ENCODE data around the gene PRELID2. TPM values are rescaled to one million over a fixed set of nuclear protein-coding genes. Genes with fewer than 3 reads are reported as not detected.

Gene PRELID2
- total and polyA plus RNA-seq, 7 donors = 0.39 to 3.0 (median 1.3) TPM

DNA sequence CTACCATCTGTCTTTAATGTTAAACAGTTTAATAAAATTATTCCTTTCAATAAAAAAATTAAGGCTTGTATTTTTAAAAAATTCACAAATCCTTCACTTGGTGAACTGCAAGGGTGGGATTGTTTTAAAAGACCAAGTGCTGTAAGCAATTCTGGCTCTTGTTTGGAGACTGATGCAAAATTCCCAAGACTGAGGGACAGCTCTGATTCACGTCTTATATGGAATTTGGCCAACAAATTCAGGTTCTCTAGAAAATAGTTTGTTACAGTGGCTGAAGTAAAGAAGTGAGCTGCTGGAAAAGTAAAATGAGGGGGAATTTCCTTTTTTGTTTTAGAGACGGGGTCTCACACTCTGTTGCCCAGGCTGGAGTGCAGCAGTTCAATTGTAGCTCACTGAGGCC lies 58.3 kb downstream of the PRELID2 start:
- Histone ChIP-seq H3K4me1 (no peaks in the 10 kb centered on the region), H3K27ac (no peak overlapping the region), H3K27me3 (ENCODE audit: insufficient read depth in 3 of 3, low read length in 2 of 3) (no peaks in the 10 kb centered on the region), H3K4me3 (no peak overlapping the region), H3K36me3 (ENCODE audit: insufficient read depth in 1 of 2, low read depth in 1 of 2) (no peaks in the 10 kb centered on the region), H3K9me3 (no peaks in the 10 kb centered on the region)
- WGBS, 3 donors = 60 to 72% (median 64%) methylated on average over 2 of the region's 2 CpGs
- TF ChIP-seq, protein P1, sequence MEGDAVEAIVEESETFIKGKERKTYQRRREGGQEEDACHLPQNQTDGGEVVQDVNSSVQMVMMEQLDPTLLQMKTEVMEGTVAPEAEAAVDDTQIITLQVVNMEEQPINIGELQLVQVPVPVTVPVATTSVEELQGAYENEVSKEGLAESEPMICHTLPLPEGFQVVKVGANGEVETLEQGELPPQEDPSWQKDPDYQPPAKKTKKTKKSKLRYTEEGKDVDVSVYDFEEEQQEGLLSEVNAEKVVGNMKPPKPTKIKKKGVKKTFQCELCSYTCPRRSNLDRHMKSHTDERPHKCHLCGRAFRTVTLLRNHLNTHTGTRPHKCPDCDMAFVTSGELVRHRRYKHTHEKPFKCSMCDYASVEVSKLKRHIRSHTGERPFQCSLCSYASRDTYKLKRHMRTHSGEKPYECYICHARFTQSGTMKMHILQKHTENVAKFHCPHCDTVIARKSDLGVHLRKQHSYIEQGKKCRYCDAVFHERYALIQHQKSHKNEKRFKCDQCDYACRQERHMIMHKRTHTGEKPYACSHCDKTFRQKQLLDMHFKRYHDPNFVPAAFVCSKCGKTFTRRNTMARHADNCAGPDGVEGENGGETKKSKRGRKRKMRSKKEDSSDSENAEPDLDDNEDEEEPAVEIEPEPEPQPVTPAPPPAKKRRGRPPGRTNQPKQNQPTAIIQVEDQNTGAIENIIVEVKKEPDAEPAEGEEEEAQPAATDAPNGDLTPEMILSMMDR (IDR thresholded peaks at IDR 0.05) = no peak
- intact Hi-C loops (cut with DNase I) = no loop called here
- ATAC-seq (no peak), DNase-seq (no peak)

DNA sequence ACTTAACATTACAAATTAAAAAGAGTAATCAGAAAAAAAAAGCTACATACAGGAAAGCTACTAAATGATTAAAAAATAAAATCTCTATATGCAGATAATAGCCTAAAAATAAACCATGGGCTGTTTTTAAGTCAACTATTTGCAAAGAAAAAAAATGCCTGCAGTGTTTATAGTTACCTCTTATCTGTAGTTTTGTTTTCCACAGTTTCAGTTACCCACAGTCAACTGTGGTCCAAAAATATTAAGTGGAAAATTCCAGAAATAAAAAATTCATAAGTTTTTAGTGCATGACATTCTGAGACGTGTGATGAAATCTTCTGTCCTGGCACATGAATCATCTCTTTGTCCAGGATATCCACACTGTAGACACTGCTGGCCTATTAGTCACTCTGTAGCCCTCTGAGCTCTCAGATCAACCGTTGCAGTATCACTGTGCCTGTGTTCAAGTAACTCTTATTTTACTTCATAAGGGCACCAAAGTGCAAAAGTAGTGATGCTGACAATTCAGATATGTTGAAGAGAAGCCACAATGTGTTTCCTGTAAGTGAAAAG lies 59.2 kb downstream of the PRELID2 start:
- Histone ChIP-seq H3K27me3 (ENCODE audit: insufficient read depth in 3 of 3, low read length in 2 of 3) (no peaks in the 10 kb centered on the region), H3K4me3 (no peak overlapping the region), H3K4me1 (no peaks in the 10 kb centered on the region), H3K36me3 (ENCODE audit: insufficient read depth in 1 of 2, low read depth in 1 of 2) (no peaks in the 10 kb centered on the region), H3K9me3 (no peaks in the 10 kb centered on the region), H3K27ac (peak overlapping the region; percentile 27)
- intact Hi-C loops (cut with DNase I) = no loop called here
- peak; percentile 64 to 86 (median 76) for ATAC-seq
- 25 to 36% (median 30%) methylated on average over 2 of the region's 2 CpGs for WGBS, 3 donors
- TF ChIP-seq, protein P1 (IDR thresholded peaks at IDR 0.05) = no peak
- DNase-seq = no peak

DNA sequence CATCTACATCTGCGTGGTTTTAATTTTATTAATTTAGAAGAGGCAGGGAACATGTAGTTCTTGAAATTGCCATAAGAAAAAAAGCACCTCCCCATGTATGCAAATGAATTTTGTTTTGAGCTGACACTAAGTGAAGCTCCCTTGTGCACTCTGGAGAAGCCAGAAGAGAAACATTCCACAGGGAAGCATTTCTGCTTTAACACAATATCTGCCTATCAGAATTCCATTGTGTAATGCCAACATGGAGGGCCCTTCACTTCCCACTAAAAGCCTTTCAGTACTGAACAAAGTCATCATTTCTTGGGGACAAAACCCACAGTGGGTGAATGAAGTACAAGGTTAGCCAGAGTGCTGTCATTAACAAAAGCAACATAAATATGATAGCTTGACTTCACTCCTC lies 59.7 kb downstream of the PRELID2 start:
- H3K9me3 ChIP-seq = no peaks in the 10 kb centered on the region
- DNase-seq = no peak
- H3K4me1 ChIP-seq = no peaks in the 10 kb centered on the region
- H3K36me3 ChIP-seq (ENCODE audit: insufficient read depth in 1 of 2, low read depth in 1 of 2) = no peaks in the 10 kb centered on the region
- H3K27me3 ChIP-seq (ENCODE audit: insufficient read depth in 3 of 3, low read length in 2 of 3) = no peaks in the 10 kb centered on the region
- TF ChIP-seq, protein P1 (IDR thresholded peaks at IDR 0.05) = no peak
- H3K27ac ChIP-seq = peak overlapping the region; percentile 27
- H3K4me3 ChIP-seq = no peak overlapping the region
- WGBS, 3 donors = 82 to 97% (median 89%) methylated on average over 1 of the region's 1 CpG
- intact Hi-C loops (cut with DNase I) = no loop called here
- no peak for ATAC-seq

DNA sequence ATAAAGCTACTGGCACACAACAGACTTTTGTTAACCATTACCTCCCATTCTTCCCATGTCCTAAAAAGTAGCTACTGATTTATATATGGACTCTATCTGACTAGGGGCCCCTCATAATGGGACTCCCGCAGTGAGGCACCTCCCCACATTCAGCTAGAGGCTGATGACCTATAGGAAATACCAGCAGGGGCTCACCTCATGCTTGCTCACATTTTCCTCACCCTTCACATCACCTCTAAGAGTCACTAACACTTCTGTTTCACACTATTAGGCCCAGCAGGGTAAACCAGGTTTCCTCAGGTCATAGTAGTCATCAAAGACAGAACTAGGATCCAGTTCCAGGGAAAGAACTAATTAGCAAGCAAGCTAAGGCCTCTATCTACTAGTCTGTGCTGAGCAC lies 60.7 kb downstream of the PRELID2 start:
- Histone ChIP-seq H3K27ac (no peak overlapping the region), H3K27me3 (ENCODE audit: insufficient read depth in 3 of 3, low read length in 2 of 3) (no peaks in the 10 kb centered on the region), H3K9me3 (no peaks in the 10 kb centered on the region), H3K36me3 (ENCODE audit: insufficient read depth in 1 of 2, low read depth in 1 of 2) (no peaks in the 10 kb centered on the region), H3K4me1 (no peaks in the 10 kb centered on the region), H3K4me3 (no peak overlapping the region)
- TF ChIP-seq, protein P1 (IDR thresholded peaks at IDR 0.05) = no peak
- ATAC-seq (no peak), DNase-seq (no peak)
- intact Hi-C loops (cut with DNase I) = no loop called here
- WGBS, 3 donors = 81 to 100% (median 95%) methylated on average over 1 of the region's 1 CpG

DNA sequence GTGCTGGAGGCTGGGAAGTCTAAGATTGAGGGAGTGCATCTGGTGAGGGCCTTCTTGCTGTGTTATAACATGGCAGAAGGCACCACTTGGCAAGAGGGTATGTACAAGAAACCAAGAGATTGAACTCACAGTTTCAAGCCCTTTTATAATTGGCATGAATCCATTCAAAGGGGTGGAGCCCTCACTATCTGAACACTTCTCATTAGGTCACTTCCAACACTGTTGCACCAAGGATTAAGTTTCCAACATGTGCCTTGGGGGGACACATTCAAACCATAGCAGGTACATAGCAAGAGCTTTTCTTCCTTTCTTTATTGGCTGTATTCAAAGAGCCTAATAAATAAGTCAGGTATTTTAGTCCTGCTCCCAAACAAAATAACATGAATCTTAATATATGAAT lies 62.7 kb downstream of the PRELID2 start:
- DNase-seq = no peak
- Histone ChIP-seq H3K27ac (no peak overlapping the region), H3K9me3 (no peaks in the 10 kb centered on the region), H3K36me3 (ENCODE audit: insufficient read depth in 1 of 2, low read depth in 1 of 2) (no peaks in the 10 kb centered on the region), H3K4me1 (no peaks in the 10 kb centered on the region), H3K4me3 (no peak overlapping the region), H3K27me3 (ENCODE audit: insufficient read depth in 3 of 3, low read length in 2 of 3) (no peaks in the 10 kb centered on the region)
- TF ChIP-seq, protein P1 (IDR thresholded peaks at IDR 0.05) = no peak
- ATAC-seq = no peak
- intact Hi-C loops (cut with DNase I) = no loop called here

All from psoas muscle (tissue), 8 donors.